Amniotic stem cell (primary cell): ENCODE data around the gene ZNF804A.

Experiments
- DNase-seq: peaks from one replicate; lab custom pipeline; 2025; lab: John Stamatoyannopoulos, UW

Gene ZNF804A

GRCh38 chr2:184938221-184938985, 340.1 kb downstream of the ZNF804A start:
- DNase-seq = no peak

- DNase-seq = no peak
Measured at GRCh38 chr2:184945326-184945725, 347.0 kb downstream of the ZNF804A start.

GRCh38 chr2:184945824-184946223, 347.5 kb downstream of the ZNF804A start:
- no peak for DNase-seq

GRCh38 chr2:184956856-184957255, 358.5 kb downstream of the ZNF804A start:
- no peak for DNase-seq

GRCh38 chr2:184971546-184972068, 373.3 kb downstream of the ZNF804A start:
- no peak for DNase-seq
